Measurements from ENCODE around the gene CSMD2.

Gene CSMD2

GRCh38 chr1:34029954-34030353 is 135.1 kb downstream of the CSMD2 start:
- H3K9ac ChIP-seq (ENCODE audit: low read length), result no peak overlapping the region
- no peak for TF ChIP-seq CTCF (IDR thresholded peaks at IDR 0.05; ENCODE audit: low read length)
- TF ChIP-seq EZH2phosphoT487 (IDR thresholded peaks at IDR 0.05; ENCODE audit: low read length), result no peak
- TF ChIP-seq EZH2 (optimal IDR thresholded peaks at IDR 0.05; ENCODE audit: low read depth, low read length), result no peak
- H3K9me3 ChIP-seq (replicated peaks; ENCODE audit: insufficient read depth, low read length), result no peaks in the 10 kb centered on the region
- no peaks in the 10 kb centered on the region for H3K9me2 ChIP-seq (replicated peaks; ENCODE audit: insufficient read depth, low read length)
- H3K4me1 ChIP-seq (ENCODE audit: low read length), result no peaks in the 10 kb centered on the region
- DNase-seq, result no peak
- H3F3A ChIP-seq (ENCODE audit: insufficient read depth, low read length), result no peaks in the 10 kb centered on the region
- no peaks in the 10 kb centered on the region; the same call in 1 of the 2 replicates for H4K20me1 ChIP-seq (ENCODE audit: insufficient read depth, low read length)
- H3K27me3 ChIP-seq (replicated peaks; ENCODE audit: insufficient read depth, low read length), result peaks cover 25% of the 10 kb centered on the region; the same call in 1 of the 2 replicates
- no peak overlapping the region for H2AFZ ChIP-seq (ENCODE audit: low read length)
- no peak overlapping the region for H3K4me3 ChIP-seq (ENCODE audit: low read length)
- no peaks in the 10 kb centered on the region for H3K79me2 ChIP-seq (ENCODE audit: low read length)
- no peak overlapping the region for H3K4me2 ChIP-seq (ENCODE audit: low read depth, low read length)
- H3K36me3 ChIP-seq (replicated peaks; ENCODE audit: insufficient read depth, low read length), result no peaks in the 10 kb centered on the region
- no peak overlapping the region for H3K27ac ChIP-seq (ENCODE audit: low read length)

- Histone ChIP-seq H3K9ac (ENCODE audit: low read length) (no peak overlapping the region), H3K4me3 (ENCODE audit: low read length) (no peak overlapping the region), H3K27ac (ENCODE audit: low read length) (no peak overlapping the region), H3K79me2 (ENCODE audit: low read length) (no peaks in the 10 kb centered on the region), H3K4me1 (ENCODE audit: low read length) (no peaks in the 10 kb centered on the region), H3K9me3 (replicated peaks; ENCODE audit: insufficient read depth, low read length) (no peaks in the 10 kb centered on the region), H2AFZ (ENCODE audit: low read length) (no peak overlapping the region), H3K27me3 (replicated peaks; ENCODE audit: insufficient read depth, low read length) (peaks cover 21% of the 10 kb centered on the region; the same call in 1 of the 2 replicates), H3F3A (ENCODE audit: insufficient read depth, low read length) (no peaks in the 10 kb centered on the region), H3K9me2 (replicated peaks; ENCODE audit: insufficient read depth, low read length) (no peaks in the 10 kb centered on the region), H3K36me3 (replicated peaks; ENCODE audit: insufficient read depth, low read length) (no peaks in the 10 kb centered on the region), H3K4me2 (ENCODE audit: low read depth, low read length) (no peak overlapping the region), H4K20me1 (ENCODE audit: insufficient read depth, low read length) (no peaks in the 10 kb centered on the region; the same call in 1 of the 2 replicates)
- no peak for DNase-seq
- TF ChIP-seq EZH2phosphoT487 (IDR thresholded peaks at IDR 0.05; ENCODE audit: low read length), result no peak
These were observed 135.5 kb downstream of the CSMD2 start for GRCh38 chr1:34029515-34029914.

- DNase-seq, result no peak
- no peak overlapping the region for H2AFZ ChIP-seq (ENCODE audit: low read length)
- H3K4me1 ChIP-seq (ENCODE audit: low read length), result no peaks in the 10 kb centered on the region
- no peaks in the 10 kb centered on the region for H3F3A ChIP-seq (ENCODE audit: insufficient read depth, low read length)
- H3K9me3 ChIP-seq (replicated peaks; ENCODE audit: insufficient read depth, low read length), result no peaks in the 10 kb centered on the region
- no peak overlapping the region for H3K27ac ChIP-seq (ENCODE audit: low read length)
- H3K27me3 ChIP-seq (replicated peaks; ENCODE audit: insufficient read depth, low read length), result peaks cover 20% of the 10 kb centered on the region; the same call in 1 of the 2 replicates
- no peak overlapping the region for H3K4me3 ChIP-seq (ENCODE audit: low read length)
- H3K9me2 ChIP-seq (replicated peaks; ENCODE audit: insufficient read depth, low read length), result no peaks in the 10 kb centered on the region
- no peaks in the 10 kb centered on the region; the same call in 1 of the 2 replicates for H4K20me1 ChIP-seq (ENCODE audit: insufficient read depth, low read length)
- H3K9ac ChIP-seq (ENCODE audit: low read length), result no peak overlapping the region
- TF ChIP-seq EZH2 (optimal IDR thresholded peaks at IDR 0.05; ENCODE audit: low read depth, low read length) (no peak), CTCF (IDR thresholded peaks at IDR 0.05; ENCODE audit: low read length) (no peak), EZH2phosphoT487 (IDR thresholded peaks at IDR 0.05; ENCODE audit: low read length) (no peak)
- no peaks in the 10 kb centered on the region for H3K36me3 ChIP-seq (replicated peaks; ENCODE audit: insufficient read depth, low read length)
- no peaks in the 10 kb centered on the region for H3K79me2 ChIP-seq (ENCODE audit: low read length)
- no peak overlapping the region for H3K4me2 ChIP-seq (ENCODE audit: low read depth, low read length)
These were observed 136.5 kb downstream of the CSMD2 start for GRCh38 chr1:34028381-34029055.

GRCh38 chr1:34025675-34026074 is 139.4 kb downstream of the CSMD2 start:
- Histone ChIP-seq H3F3A (ENCODE audit: insufficient read depth, low read length) (no peaks in the 10 kb centered on the region), H2AFZ (ENCODE audit: low read length) (no peak overlapping the region), H3K9ac (ENCODE audit: low read length) (no peak overlapping the region), H3K27ac (ENCODE audit: low read length) (no peak overlapping the region), H3K27me3 (replicated peaks; ENCODE audit: insufficient read depth, low read length) (peaks cover 18% of the 10 kb centered on the region; the same call in 1 of the 2 replicates), H4K20me1 (ENCODE audit: insufficient read depth, low read length) (no peaks in the 10 kb centered on the region; the same call in 1 of the 2 replicates), H3K9me2 (replicated peaks; ENCODE audit: insufficient read depth, low read length) (no peaks in the 10 kb centered on the region), H3K4me2 (ENCODE audit: low read depth, low read length) (no peak overlapping the region), H3K4me3 (ENCODE audit: low read length) (no peak overlapping the region), H3K4me1 (ENCODE audit: low read length) (no peaks in the 10 kb centered on the region), H3K9me3 (replicated peaks; ENCODE audit: insufficient read depth, low read length) (no peaks in the 10 kb centered on the region), H3K36me3 (replicated peaks; ENCODE audit: insufficient read depth, low read length) (no peaks in the 10 kb centered on the region), H3K79me2 (ENCODE audit: low read length) (no peaks in the 10 kb centered on the region)
- no peak for DNase-seq
- TF ChIP-seq EZH2 (optimal IDR thresholded peaks at IDR 0.05; ENCODE audit: low read depth, low read length) (no peak), EZH2phosphoT487 (IDR thresholded peaks at IDR 0.05; ENCODE audit: low read length) (no peak), CTCF (IDR thresholded peaks at IDR 0.05; ENCODE audit: low read length) (no peak)

All from MM.1S (cell line).